Measurements from ENCODE around the gene CDK3. TPM values are rescaled to one million over a fixed set of nuclear protein-coding genes. Genes with fewer than 3 reads are reported as not detected.

CDK3 gene
- total RNA-seq, 1 donor from 2014 or later: 34.7 TPM

GRCh38 chr17:76005263-76006149 lies 4.9 kb downstream of the CDK3 start:
- H3K27me3 Mint-ChIP-seq (ENCODE audit: low read depth): no peaks in the 10 kb centered on the region
- DNase-seq (ENCODE audit: low spot score in 2 of 2, unreplicated experiment in 2 of 2): peak; percentile 77 to 92
- H3K9me3 Mint-ChIP-seq: no peaks in the 10 kb centered on the region
- H3K36me3 Mint-ChIP-seq: peaks cover 13% of the 10 kb centered on the region
- peak overlapping the region; percentile 18 for H3K27ac Mint-ChIP-seq
- TF ChIP-seq CTCF (IDR thresholded peaks at IDR 0.05; ENCODE audit: unreplicated experiment): peak; percentile 88
- H3K4me3 Mint-ChIP-seq: no peak overlapping the region
- no peaks in the 10 kb centered on the region for H3K4me1 Mint-ChIP-seq

- H3K36me3 Mint-ChIP-seq: peaks cover 13% of the 10 kb centered on the region
- no peak overlapping the region for H3K4me3 Mint-ChIP-seq
- DNase-seq (ENCODE audit: low spot score in 2 of 2, unreplicated experiment in 2 of 2): no peak
- H3K27me3 Mint-ChIP-seq (ENCODE audit: low read depth): no peaks in the 10 kb centered on the region
- H3K9me3 Mint-ChIP-seq: no peaks in the 10 kb centered on the region
- no peak overlapping the region for H3K27ac Mint-ChIP-seq
- no peak for TF ChIP-seq CTCF (IDR thresholded peaks at IDR 0.05; ENCODE audit: unreplicated experiment)
- H3K4me1 Mint-ChIP-seq: no peaks in the 10 kb centered on the region
Measured at GRCh38 chr17:76007131-76007849, 6.6 kb downstream of the CDK3 start.

- no peak for TF ChIP-seq CTCF (IDR thresholded peaks at IDR 0.05; ENCODE audit: unreplicated experiment)
Measured at GRCh38 chr17:76007850-76008165, 7.2 kb downstream of the CDK3 start.

GRCh38 chr17:76008208-76008607 lies 7.6 kb downstream of the CDK3 start:
- DNase-seq (ENCODE audit: low spot score in 2 of 2, unreplicated experiment in 2 of 2): no peak
- H3K36me3 Mint-ChIP-seq: peaks cover 11% of the 10 kb centered on the region
- no peaks in the 10 kb centered on the region for H3K4me1 Mint-ChIP-seq
- H3K9me3 Mint-ChIP-seq: no peaks in the 10 kb centered on the region
- TF ChIP-seq CTCF (IDR thresholded peaks at IDR 0.05; ENCODE audit: unreplicated experiment): no peak
- H3K4me3 Mint-ChIP-seq: no peak overlapping the region
- no peak overlapping the region for H3K27ac Mint-ChIP-seq
- no peaks in the 10 kb centered on the region for H3K27me3 Mint-ChIP-seq (ENCODE audit: low read depth)

More at GRCh38 chr17:76007850-76008165, 7.2 kb downstream of the CDK3 start:
- no peaks in the 10 kb centered on the region for H3K27me3 Mint-ChIP-seq (ENCODE audit: low read depth)
- H3K36me3 Mint-ChIP-seq: peaks cover 11% of the 10 kb centered on the region
- DNase-seq (ENCODE audit: low spot score in 2 of 2, unreplicated experiment in 2 of 2): no peak
- no peak overlapping the region for H3K27ac Mint-ChIP-seq
- H3K4me1 Mint-ChIP-seq: no peaks in the 10 kb centered on the region
- no peaks in the 10 kb centered on the region for H3K9me3 Mint-ChIP-seq
- no peak overlapping the region for H3K4me3 Mint-ChIP-seq

- Mint-ChIP-seq H3K9me3 (no peaks in the 10 kb centered on the region), H3K36me3 (peaks cover 11% of the 10 kb centered on the region), H3K4me1 (peaks cover 5% of the 10 kb centered on the region), H3K4me3 (no peak overlapping the region), H3K27ac (no peak overlapping the region), H3K27me3 (ENCODE audit: low read depth) (no peaks in the 10 kb centered on the region)
- DNase-seq (ENCODE audit: low spot score in 2 of 2, unreplicated experiment in 2 of 2): no peak
- no peak for TF ChIP-seq CTCF (IDR thresholded peaks at IDR 0.05; ENCODE audit: unreplicated experiment)
Measured at GRCh38 chr17:76008630-76009425, 8.2 kb downstream of the CDK3 start.
